ENCODE results near the gene PXN.
"Not testable (repeated sequence)": the region's sequence is repeated elsewhere in the genome, so short reads cannot be mapped to it uniquely, and the experiment has no call there.

The PXN gene

DNA sequence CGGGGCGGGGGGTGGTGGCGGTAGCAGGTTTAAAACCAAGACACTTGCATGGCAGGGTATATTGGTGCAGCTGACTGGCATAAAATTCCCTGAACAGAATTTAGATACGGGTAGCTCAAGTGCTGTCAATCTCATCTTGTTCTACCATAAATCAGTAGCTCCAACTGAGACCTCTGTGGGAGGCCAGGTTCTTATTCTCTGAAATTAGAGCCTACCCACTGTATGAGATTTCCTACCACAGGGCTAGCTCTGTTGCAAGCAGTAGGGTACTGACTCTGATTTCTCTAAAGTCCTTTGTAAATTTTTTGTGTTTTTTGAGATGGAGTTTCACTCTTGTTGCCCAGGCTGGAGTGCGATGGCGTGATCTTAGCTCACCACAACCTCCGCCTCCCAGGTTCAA, 61.4 kb downstream of the PXN start:
- no peak for DNase-seq

DNA sequence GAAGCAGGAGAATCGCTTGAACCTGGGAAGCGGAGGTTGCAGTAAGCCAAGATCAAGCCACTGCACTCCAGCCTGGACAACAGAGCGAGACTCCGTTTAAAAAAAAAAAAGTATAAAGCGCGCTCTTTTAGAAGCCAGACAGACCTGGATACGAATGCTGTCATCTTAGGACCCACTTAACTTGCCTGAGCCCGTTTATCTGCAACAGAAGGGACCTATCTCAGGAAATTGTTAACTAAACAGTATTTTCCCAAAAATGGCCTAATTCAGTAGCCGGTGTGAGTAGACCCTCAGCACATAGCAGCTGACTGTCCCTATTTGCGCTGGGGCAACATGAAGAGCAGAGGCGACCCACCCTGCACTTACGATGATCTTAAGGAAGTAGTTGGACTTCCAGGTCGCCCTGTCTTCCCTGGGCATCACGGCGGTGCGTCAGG, 65.1 kb downstream of the PXN start:
- DNase-seq, result no peak

DNA sequence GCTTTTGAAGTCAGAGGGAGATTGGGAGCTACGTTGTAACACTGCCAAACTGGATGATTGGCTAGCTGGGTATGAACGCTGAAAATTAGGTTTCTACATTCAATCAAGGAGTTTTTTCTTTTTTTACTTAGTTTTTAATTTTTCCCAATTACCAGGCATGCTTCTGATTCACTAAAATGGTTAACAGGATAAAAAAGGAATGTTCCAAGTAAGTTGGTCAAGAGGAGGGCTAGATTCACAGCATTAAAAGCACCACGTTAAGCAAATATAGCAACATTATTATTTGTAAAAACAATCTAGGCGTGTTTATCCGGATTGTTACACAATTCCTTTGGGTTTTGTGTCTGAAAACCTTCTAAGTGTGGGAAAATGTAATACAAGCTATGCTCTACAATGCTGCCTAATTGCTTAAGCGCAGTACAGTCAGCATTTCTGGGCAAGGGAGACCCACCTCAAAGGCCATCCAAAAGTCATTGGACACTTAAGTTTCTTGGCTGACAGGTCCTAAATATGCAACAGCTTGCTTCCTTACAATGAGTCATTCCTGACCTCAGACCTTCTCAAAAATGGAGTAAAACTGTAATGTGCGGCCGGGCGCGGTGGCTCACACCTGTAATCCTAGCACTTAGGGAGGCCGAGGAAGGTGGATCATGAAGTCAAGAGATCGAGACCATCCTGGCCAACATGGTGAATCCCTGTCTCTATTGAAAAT, 65.8 kb downstream of the PXN start:
- peak; percentile 81 for DNase-seq

DNA sequence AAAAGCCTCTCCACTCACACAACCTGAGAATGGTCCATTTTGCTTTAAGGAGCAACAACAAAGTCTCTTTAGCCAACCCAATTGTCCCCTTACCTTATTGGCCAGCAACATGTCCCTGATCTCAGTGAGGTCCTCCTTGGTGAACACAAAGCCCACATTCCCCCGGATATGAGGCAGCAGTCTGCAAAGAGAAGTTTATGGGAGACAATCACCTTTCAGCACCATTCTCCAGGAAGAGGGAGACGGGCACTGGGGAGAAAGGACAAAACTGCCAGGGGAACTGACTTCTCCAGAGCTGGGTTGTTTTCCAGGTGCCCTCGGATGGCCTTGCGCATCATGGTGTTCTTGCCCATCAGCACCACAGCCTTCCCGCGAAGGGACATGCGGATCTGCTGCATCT, 66.5 kb downstream of the PXN start:
- DNase-seq, result peak; percentile 66

DNA sequence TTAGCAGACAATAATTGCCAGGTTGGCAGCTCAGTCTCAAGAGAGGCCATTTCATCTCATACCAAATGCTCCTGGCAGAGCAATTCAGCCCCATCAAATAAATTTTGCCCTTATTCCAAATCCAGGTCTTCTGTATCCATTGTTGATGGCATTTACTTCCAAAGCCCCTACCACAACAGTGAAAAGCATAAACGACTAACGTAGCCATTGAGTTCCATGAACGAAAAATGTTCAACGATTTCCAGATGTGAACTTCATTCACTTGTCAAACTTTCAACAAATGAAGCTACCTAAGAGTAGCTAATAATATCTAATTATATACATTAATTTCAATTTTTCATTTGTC, 68.0 kb downstream of the PXN start:
- DNase-seq, result no peak

DNA sequence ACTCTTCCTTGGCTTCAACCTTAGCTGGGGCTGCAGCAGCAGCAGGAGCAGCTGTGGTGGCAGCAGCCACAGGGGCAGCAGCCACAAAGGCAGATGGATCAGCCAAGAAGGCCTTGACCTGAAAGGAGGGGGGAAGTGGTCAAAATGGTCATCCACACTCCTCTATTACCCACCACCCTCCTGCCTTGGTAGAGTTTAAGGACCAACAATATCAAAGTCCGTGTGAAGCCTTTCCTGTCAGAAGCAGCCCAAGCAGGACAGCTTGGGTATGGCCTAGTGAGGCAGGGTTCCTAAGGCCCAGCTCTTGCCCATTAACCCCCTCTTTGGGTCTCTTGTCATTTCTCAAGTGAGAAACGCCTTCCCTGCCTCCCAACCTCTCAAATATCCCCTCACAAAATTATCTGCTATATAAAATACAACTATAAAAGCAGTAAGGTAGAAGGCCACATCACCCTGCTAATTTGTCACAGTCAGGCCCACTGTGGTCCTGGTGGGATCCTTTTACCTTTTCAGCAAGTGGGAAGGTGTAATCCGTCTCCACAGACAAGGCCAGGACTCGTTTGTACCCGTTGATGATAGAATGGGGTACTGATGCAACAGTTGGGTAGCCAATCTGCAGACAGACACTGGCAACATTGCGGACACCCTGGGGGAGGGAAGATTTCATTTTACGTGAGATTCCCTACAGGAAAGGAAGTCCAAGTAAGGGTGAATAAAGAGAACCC, 68.6 kb downstream of the PXN start:
- DNase-seq, result peak; percentile 65

DNA sequence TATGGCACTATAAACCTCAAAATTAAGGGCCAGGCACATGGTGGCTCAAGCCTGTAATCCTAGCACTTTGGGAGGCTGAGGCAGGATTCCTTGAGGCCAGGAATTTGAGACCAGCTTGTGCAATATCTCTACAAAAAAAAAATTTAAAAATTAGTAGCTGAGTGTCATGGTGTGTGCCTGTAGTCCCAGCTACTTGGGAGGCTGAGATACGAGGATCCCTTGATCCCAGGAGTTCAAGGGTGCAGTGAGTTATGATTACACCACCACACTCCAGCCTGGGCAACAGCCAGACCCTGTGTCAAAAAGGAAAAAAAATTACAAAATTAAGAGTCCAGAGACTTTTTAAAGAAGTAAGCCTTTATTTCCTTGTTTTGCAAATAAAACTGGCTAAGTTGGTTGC, 69.2 kb downstream of the PXN start:
- no peak for DNase-seq

DNA sequence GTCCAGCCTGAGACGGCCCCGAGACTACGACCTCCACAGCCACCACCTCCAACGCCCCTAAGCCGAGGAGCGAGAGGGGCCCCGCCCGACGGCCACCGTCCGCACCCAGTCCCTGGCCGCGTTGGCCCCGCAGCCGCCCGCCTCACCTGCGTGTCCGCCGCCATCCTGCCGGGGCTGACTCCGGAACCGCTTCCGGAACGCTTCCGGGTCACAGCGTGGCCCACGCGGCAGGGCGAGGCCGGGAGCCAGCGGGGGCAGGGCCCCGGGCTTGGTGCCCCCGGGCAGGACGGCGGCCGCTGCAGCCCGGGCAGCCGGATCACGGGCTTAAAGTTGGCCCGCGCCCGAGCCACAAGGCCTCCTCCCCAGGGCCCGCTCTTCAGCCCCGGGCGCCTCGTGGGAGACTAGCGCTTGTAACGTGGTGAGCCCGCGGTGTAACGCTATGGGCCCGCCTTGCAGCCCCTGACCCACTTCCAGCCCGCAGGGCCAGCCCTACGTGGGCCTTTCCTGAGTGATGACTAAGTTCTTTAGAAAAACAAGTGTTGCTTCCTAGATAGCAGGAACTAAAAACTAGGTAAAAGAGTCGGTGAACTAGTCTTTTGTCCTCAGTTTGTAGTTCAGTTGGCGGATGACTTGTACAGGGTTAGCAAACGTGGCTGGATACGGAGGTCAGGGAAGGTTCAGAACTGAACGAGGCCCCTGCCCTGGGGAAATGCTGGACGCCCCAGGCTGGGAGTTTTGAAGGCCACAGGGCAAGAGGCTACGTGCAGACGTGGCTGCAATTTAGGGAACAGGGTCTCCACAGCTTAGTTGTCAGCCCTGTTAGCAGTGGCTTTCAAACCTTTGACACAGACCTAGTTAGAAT, 70.8 kb downstream of the PXN start, which contains the start of gene GCN1:
Gene GCN1 (minus strand): TSS at position 182 of the 862 bp plus-strand sequence. CDS start 18 bp downstream, at position 164.
- DNase-seq, result peak; percentile 99

DNA sequence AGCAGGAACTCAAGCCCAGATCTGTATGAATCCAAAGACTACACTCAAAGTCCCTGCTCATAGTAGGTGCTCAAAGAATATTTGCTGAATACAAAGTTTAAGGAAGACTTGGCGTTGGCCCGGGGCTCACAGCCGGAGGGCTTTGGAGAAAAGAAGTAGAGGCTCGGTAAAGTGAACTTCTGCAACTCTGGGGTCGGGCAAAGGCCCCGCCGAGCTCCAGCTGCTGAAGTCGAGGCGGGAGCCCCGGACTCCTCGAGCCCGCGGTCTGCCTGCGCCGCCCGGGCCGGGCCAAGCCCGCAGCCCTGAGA, 71.3 kb downstream of the PXN start:
- no peak for DNase-seq

DNA sequence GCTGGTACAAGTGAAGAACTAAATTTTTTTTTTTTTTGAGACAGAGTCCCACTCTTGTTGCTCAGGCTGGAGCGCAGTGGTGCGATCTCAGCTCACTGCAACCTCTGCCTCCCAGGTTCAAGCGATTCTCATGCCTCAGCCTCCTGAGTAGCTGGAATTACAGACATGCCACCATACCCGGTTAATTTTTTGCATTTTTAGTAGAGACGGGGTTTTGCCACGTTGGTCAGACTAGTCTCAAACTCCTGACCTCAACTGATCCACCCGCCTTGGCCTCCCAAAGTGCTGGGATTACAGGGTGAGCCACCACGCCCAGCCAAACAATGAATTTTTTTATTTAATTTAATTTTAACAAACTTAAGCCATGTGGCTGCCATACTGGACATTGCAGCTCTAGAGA, 72.2 kb downstream of the PXN start:
- not testable (repeated sequence) for DNase-seq

DNA sequence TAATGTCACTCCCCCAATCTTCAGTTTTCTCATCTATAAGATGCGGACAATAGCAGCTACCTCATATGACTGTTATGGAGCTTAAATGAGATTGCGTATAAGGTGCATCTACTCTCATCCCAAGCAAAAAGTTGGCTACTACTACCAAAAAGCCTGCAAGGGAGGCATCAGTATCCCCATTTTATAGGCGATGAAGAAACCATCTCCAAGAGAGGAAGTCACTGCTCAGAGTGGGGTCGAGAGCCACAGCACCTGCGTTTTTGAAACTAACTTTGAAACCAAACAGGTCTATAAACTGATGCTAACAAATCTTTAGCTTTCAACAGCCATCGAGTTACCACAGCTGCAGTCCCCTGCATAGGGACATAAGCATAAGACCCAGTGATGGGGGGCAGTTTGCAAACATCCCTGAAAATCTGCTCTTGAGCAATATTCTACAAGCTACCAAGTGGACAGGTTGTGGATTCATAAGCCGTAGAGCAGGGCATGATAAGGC, 74.5 kb downstream of the PXN start:
- DNase-seq, result no peak

DNA sequence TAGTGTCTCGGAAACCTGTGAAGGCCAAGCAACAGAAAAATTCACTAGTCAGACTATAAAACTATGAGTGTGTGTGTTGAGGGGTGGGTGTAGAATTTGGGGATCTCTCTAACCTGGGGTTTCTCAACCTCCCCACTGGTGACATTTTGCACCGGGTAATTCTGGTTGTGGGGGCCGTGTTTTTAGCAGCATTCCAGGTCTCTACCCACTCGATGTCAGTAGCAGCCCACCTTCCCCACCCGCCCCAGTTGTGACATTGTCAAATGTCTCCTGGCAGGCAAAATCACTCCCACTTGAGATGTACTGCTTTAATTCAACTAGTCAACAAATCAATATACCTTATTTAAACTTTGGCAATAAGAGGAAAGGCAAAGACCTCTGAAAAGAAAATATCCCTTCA, 75.1 kb downstream of the PXN start:
- DNase-seq, result no peak

DNA sequence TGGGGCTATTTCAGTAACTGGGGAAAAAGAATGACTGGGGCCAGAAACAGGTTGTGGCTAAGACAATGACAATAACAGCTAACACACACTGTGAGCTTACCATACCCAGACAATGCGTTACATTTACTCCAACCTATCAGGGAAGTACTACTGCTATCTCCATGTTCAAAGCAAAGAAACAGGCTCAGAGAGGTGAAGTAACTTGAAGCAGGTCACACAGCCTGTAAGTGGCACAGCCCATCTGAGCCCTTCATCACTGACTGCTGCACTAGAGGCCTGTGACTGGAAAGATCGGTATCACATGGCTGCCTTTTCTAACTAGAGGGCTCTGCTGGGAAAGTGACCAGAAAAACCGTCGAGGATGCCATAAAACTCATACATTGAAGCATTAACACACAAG, 78.9 kb downstream of the PXN start:
- DNase-seq, result no peak

DNA sequence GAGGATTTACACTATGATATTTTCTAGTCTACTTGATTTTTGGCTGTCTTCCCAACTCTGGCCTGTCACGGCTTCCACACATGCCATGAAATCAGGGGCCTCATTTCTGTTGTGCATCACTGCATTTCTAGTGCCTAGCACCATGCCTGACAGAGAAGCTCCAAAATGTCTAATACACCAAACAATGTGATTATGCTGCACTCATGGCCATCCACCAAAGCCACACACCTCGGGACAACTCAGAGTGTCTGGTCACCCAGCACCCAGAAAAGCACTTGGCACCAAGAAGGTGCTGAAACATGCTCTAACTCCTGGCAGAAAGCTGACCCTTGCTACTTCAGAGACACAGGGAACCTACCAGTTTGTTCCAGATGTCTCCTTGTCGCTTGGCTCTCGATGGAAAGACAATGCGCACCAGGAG, 82.3 kb downstream of the PXN start:
- DNase-seq, result no peak

DNA sequence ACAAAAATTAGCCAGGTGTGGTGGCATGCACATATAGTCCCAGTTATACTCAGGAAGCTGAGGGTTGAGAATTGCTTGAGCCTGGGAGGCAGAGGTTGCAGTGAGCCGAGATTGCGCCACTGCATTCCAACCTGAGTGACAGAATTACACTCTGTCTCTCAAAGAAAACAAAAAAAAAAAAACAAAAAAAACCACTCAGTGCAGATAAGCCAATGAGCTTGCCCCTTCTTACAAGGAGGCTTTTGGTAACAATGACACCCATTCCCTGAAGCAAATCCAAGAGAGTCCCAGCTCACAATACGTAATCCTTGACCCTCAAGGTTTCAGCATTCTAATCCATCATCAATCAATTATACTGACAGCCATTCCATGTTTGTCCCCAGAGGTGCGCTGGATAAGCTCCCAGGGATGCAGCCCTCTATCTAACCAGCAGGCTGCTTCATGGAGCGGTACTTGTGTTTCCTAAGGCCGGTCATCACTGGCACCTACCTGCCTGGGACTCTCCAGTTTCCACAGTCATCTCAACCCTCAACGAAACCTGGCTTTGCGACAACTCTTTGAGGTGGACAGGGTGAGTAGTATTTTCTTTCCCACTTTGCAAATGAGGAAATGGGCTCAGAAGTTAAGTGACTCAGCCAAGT, 83.4 kb downstream of the PXN start:
- no peak for DNase-seq

DNA sequence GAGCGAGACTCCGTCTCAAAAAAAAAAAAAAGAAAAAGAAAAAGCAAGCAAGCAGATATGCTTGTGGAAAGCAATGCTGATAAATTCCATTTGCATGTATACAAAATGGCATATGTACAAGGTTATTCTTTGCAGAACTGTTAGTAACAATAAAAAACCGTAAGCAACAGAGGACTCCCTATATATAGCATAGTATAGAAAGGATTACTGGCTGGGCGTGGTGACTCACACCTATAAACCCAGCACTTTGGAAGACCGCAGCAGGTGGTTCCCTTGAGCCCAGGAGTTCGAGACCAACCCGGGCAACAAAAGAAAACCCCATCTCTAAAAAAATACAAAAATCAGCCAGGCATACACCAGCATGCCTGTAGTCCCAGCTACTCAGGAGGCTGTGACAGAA, 84.6 kb downstream of the PXN start:
- DNase-seq, result no peak

DNA sequence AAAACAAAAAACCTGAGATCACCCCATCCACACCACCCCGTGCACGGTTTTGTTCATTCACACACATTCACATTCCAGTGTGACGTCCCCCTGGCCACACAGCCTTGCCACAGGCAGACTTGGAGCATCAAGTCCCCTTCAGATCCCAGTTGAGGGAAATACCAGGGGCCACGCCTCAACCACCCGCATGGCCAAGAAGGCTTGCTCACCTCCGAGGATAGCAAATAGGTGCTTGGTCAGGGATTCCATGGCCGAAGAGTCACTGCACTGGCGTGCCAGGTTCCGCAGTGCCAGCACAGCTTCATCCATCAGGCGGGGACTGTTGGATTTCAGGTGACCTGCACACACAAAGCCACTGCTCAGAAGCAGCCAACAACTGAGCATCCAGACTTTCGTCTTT, 90.0 kb downstream of the PXN start:
- no peak for DNase-seq

DNA sequence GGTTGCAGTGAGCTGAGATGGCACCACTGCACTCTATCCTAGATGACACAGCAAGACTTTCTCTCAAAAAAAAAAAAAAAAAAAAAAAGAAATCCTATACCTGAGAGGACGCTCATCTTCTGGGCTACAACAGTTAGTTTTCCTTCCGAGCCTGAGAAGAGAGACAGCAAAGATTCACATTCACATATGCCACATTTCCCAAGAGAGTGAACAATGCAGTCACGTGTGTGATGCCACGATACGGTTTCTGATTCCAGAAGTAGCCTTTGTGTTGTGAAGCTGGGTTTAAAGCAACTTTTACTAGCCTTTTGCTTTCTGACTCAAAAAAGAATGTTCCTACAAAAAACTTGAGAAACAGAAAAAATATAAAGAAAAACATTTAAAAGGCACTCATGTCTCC, 90.5 kb downstream of the PXN start:
- DNase-seq, result no peak

DNA sequence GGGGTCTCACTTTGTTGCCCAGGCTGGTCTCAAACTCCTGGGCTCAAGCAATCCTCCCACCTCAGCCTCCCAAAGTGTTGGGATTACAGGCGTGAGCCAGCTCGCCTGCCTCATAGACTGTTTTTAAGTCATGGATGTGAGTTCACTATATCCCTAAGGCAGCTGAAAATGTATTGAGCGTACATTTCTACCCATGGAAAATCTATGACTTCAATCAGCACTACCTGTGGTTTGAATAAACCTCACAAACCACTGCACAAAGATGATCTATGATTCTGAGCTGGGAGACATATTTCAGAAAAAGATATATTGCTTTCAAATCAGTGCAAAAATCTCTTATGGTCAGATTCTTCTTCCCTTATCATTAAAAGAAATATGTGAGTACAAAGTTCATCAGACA, 93.5 kb downstream of the PXN start:
- no peak for DNase-seq

DNA sequence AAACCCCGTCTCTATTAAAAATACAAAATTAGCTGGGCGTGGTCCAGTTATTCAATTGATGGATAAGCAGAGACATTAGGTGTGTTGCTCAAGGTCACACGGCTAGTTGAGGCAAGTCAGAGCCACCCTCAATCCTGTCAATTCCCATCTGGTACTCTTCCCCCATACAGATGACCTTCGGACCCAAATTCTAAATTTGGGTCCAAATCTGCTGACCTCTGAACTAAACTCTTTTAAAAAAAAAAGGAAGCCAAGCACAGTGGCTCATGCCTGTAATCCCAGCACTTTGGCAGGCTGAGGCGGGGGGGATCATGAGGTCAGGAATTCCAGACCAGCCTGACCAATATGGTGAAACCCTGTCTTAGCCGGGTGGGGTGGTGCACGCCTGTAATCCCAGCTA, 94.9 kb downstream of the PXN start:
- DNase-seq, result no peak

DNA sequence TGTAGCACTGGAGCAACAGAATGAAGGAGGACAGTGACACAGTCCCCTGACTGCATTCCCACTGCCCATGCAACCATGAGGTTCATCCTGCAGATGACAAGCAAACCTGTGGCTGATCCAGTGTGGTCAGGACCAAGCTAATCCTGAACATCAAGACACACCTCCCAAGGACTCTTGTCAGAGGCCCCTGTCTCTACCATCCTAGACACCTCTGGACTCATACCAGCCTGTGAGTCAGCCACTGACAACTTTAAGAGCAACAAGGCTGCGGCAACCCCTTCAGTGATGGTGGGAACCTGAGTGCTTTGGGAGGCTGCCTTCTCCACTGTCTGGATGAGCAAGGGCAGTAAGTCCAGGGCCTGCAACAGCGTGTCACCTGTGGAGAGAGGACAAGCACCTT, 95.6 kb downstream of the PXN start:
- DNase-seq, result no peak

DNA sequence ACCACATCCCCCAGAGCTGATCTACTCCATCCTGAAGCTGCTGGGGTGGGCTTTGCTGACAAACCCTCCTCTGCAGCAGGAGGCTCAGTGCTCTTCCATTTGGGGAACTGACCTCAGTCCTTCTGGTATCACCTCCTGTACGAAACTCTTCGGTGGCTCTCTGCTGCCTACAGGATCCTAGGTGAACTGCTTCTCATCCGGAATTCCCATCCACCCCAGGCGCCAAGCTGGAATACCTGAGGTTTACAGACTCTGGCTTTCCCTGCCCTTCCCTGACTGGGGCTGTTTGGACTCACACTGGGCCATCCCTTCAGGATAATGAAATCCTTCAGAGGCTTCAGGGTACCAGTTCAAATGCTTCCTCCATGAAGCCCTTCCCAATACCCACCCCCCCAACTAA, 97.2 kb downstream of the PXN start:
- no peak for DNase-seq

DNA sequence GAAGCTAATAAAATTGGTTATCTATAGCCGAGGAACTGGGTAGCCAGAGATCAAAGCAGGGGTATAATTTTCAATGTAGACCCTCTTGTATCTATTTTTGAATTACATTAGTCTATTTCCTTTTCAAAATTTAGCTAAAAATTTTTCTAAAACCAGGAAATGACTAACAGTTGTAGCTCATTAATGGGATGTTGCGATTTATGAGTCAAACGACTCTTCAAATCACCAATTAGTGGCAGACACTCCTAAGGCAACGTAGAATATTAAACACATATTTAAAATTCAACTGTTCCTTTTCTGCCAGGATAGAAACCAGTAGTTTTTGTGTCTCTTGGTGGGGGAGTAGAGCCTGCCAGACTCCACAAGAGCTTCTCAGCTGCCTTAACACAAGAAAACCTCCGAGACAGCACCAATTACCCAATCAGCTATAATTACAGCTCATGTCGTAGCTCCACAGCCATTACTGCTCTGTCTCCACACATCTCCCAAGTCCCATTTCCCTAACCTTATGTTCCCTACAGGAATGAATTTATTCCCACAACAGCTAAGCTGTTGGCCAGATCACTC, 97.9 kb downstream of the PXN start:
- no peak for DNase-seq

Measured in activated CD8-positive, alpha-beta memory T cell treated with anti-CD3 and anti-CD28 coated beads for 24 hours (primary cell).